Measurements from ENCODE around the gene ORAI1. TPM values are rescaled to one million over a fixed set of nuclear protein-coding genes. Genes with fewer than 3 reads are reported as not detected.
A peak's percentile ranks its signal among the peaks of the same experiment; 100 is the strongest.

Gene ORAI1
- total RNA-seq, 4 donors from 2014 or later = 7.5 to 9.1 (median 8.2) TPM

GRCh38 chr12:121610239-121611149 lies 15.8 kb upstream of the ORAI1 start:
- DNase-seq = peak; percentile 40
- Histone ChIP-seq H3K36me3 (no peaks in the 10 kb centered on the region), H3K27me3 (no peaks in the 10 kb centered on the region), H3K4me3 (no peak overlapping the region), H3K27ac (peak overlapping the region; percentile 69 to 88 (median 74)), H3K4me1 (peaks cover 5 to 14% (median 12%) of the 10 kb centered on the region in 4 donors), H3K9me3 (no peaks in the 10 kb centered on the region)
- peak in 2 of 3 donors; percentile 48 to 55 for TF ChIP-seq POLR2AphosphoS5 (IDR thresholded peaks at IDR 0.05)
- TF ChIP-seq POLR2A (IDR thresholded peaks at IDR 0.05) = no peak
- intact Hi-C loops (cut with DNase I; ENCODE audit: low total_unique reads) = no loop called here
- 33 to 38% methylated on average over 8 to 11 of the region's 11 CpGs for WGBS, 2 donors (ENCODE audit: low coverage in 1 of 2)
- in situ Hi-C loops (cut with MboI; ENCODE audit: low pct_ligation_motif_present in 1 of 4, low pct_unique_long_range_greater_than_20kb in 1 of 4, low sequenced_read_pairs in 3 of 4) = loop anchor here in 1 of 4 donors (10.0 kb wide), 1 partner anchor 46 kb away; no protein-coding TSS in a partner anchor

- peaks cover 5 to 14% (median 12%) of the 10 kb centered on the region in 4 donors for H3K4me1 ChIP-seq
- in situ Hi-C loops (cut with MboI; ENCODE audit: low pct_ligation_motif_present in 1 of 4, low pct_unique_long_range_greater_than_20kb in 1 of 4, low sequenced_read_pairs in 3 of 4) = loop anchor here in 1 of 4 donors (10.0 kb wide), 1 partner anchor 47 kb away; no protein-coding TSS in a partner anchor
Measured at GRCh38 chr12:121611306-121611705, 15.0 kb upstream of the ORAI1 start.

GRCh38 chr12:121613462-121613861 lies 12.9 kb upstream of the ORAI1 start:
- Histone ChIP-seq H3K27me3 (no peaks in the 10 kb centered on the region), H3K4me1 (peaks cover 5 to 14% (median 12%) of the 10 kb centered on the region in 4 donors), H3K36me3 (no peaks in the 10 kb centered on the region), H3K4me3 (no peak overlapping the region), H3K9me3 (no peaks in the 10 kb centered on the region), H3K27ac (no peak overlapping the region)
- intact Hi-C loops (cut with DNase I; ENCODE audit: low total_unique reads) (no loop called here), in situ Hi-C loops (cut with MboI; ENCODE audit: low pct_ligation_motif_present in 1 of 4, low pct_unique_long_range_greater_than_20kb in 1 of 4, low sequenced_read_pairs in 3 of 4) (loop anchor here in 1 of 4 donors (10.0 kb wide), 1 partner anchor 49 kb away; no protein-coding TSS in a partner anchor)
- no peak for DNase-seq
- TF ChIP-seq POLR2A (IDR thresholded peaks at IDR 0.05) (no peak), EP300 (IDR thresholded peaks at IDR 0.05; ENCODE audit: low read depth) (no peak), CTCF (IDR thresholded peaks at IDR 0.05) (no peak), POLR2AphosphoS5 (IDR thresholded peaks at IDR 0.05) (no peak)
- WGBS, 2 donors (ENCODE audit: low coverage in 1 of 2) = 69 to 88% methylated on average over 4 to 7 of the region's 7 CpGs

More at GRCh38 chr12:121611306-121611705, 15.0 kb upstream of the ORAI1 start:
- Histone ChIP-seq H3K9me3 (no peaks in the 10 kb centered on the region), H3K4me3 (no peak overlapping the region), H3K27ac (peak overlapping the region; percentile 69 to 88 (median 74)), H3K27me3 (no peaks in the 10 kb centered on the region), H3K36me3 (no peaks in the 10 kb centered on the region)
- intact Hi-C loops (cut with DNase I; ENCODE audit: low total_unique reads) = no loop called here
- 80 to 89% methylated on average over 1 to 2 of the region's 2 CpGs for WGBS, 2 donors (ENCODE audit: low coverage in 1 of 2)
- TF ChIP-seq EP300 (IDR thresholded peaks at IDR 0.05; ENCODE audit: low read depth) (no peak), POLR2AphosphoS5 (IDR thresholded peaks at IDR 0.05) (no peak), POLR2A (IDR thresholded peaks at IDR 0.05) (no peak), CTCF (IDR thresholded peaks at IDR 0.05) (no peak)
- peak; percentile 19 for DNase-seq

- Histone ChIP-seq H3K4me1 (peaks cover 5 to 13% (median 11%) of the 10 kb centered on the region in 4 donors), H3K27ac (no peak overlapping the region), H3K27me3 (no peaks in the 10 kb centered on the region), H3K4me3 (no peak overlapping the region), H3K9me3 (no peaks in the 10 kb centered on the region), H3K36me3 (no peaks in the 10 kb centered on the region)
- 67% methylated on average over 6 to 9 of the region's 9 CpGs for WGBS, 2 donors (ENCODE audit: low coverage in 1 of 2)
- intact Hi-C loops (cut with DNase I; ENCODE audit: low total_unique reads) = no loop called here
- no peak for DNase-seq
- no peak for TF ChIP-seq POLR2A (IDR thresholded peaks at IDR 0.05)
- no peak for TF ChIP-seq POLR2AphosphoS5 (IDR thresholded peaks at IDR 0.05)
- TF ChIP-seq EP300 (IDR thresholded peaks at IDR 0.05; ENCODE audit: low read depth) = no peak
- TF ChIP-seq CTCF (IDR thresholded peaks at IDR 0.05) = no peak
- in situ Hi-C loops (cut with MboI; ENCODE audit: low pct_ligation_motif_present in 1 of 4, low pct_unique_long_range_greater_than_20kb in 1 of 4, low sequenced_read_pairs in 3 of 4) = loop anchor here in 1 of 4 donors (10.0 kb wide), 1 partner anchor 50 kb away; no protein-coding TSS in a partner anchor
Measured at GRCh38 chr12:121614872-121615467, 11.4 kb upstream of the ORAI1 start.
